Liver (tissue), 9 donors: ENCODE results near the gene TMEM217. TPM values are rescaled to one million over a fixed set of nuclear protein-coding genes. Genes with fewer than 3 reads are reported as not detected.

ENCODE experiments used
- DNase-seq: peaks from one replicate; pipeline ENCODE4 v3.0.0-alpha.2; 2017; ENCODE audit warnings: low spot score
- H3K27ac ChIP-seq, 2 donors: one replicate each; pipeline ENCODE4 v1.7.0; 2013; ENCODE audit warnings: inconsistent platforms in 2 of 2, low read length in 2 of 2, control low read depth in 1 of 2, low read depth in 1 of 2, mild to moderate bottlenecking in 1 of 2
- H3K27me3 ChIP-seq, 4 donors: one replicate each; pipeline versions ENCODE4 v1.6.1 to v1.7.0; 2013; ENCODE audit warnings: low read length in 3 of 4, inconsistent platforms in 1 of 4, mild to moderate bottlenecking in 1 of 4, moderate library complexity in 1 of 4; ENCODE audit not compliant: control insufficient read depth in 4 of 4, insufficient read depth in 4 of 4
- H3K36me3 ChIP-seq, 4 donors: one replicate each; pipeline versions ENCODE4 v1.6.1 to v1.7.0; 2013; ENCODE audit warnings: low read length in 3 of 4, mild to moderate bottlenecking in 3 of 4, low read depth in 1 of 4, moderate library complexity in 1 of 4; ENCODE audit not compliant: control insufficient read depth in 4 of 4, insufficient read depth in 3 of 4
- H3K4me1 ChIP-seq, 4 donors: one replicate each; pipeline versions ENCODE4 v1.6.1 to v1.7.0; 2013; ENCODE audit warnings: low read length in 3 of 4, mild to moderate bottlenecking in 3 of 4, moderate library complexity in 1 of 4; ENCODE audit not compliant: control insufficient read depth in 4 of 4, insufficient read depth in 4 of 4
- H3K4me3 ChIP-seq, 3 donors: one replicate each; pipeline versions ENCODE4 v1.6.1 to v1.7.0; 2013; ENCODE audit warnings: low read length in 3 of 3, control low read depth in 1 of 3, low read depth in 1 of 3, mild to moderate bottlenecking in 1 of 3
- H3K9ac ChIP-seq, 2 donors: one replicate each; pipeline ENCODE4 v1.7.0; 2013; ENCODE audit warnings: low read length in 2 of 2, mild to moderate bottlenecking in 2 of 2, moderate library complexity in 2 of 2, control low read depth in 1 of 2, low read depth in 1 of 2
- H3K9me3 ChIP-seq, 4 donors: one replicate each; pipeline versions ENCODE4 v1.6.1 to v1.7.0; 2013; ENCODE audit warnings: low read length in 3 of 4; ENCODE audit not compliant: control insufficient read depth in 4 of 4
- CTCF ChIP-seq: fragments of 150-350 bp; IDR thresholded peaks from 2 replicates; pipeline ENCODE4 v1.5.1; 2017; ENCODE audit warnings: improper control_type of control experiment, low read depth, low read length; ENCODE audit not compliant: missing input control
- EGR1 ChIP-seq, 2 donors: IDR thresholded peaks; 2 replicates each; pipeline ENCODE4 v1.6.1; 2016 to 2018; ENCODE audit warnings: antibody characterized with exemption in 2 of 2, low read depth in 2 of 2
- FOXA1 ChIP-seq: IDR thresholded peaks from 2 replicates; pipeline ENCODE4 v1.6.1; 2016; ENCODE audit warnings: antibody characterized with exemption
- FOXA2 ChIP-seq: IDR thresholded peaks from 2 replicates; pipeline ENCODE4 v1.6.1; 2016; ENCODE audit warnings: antibody characterized with exemption
- HNF4G ChIP-seq: IDR thresholded peaks from 2 replicates; pipeline ENCODE4 v1.6.1; 2016; ENCODE audit warnings: antibody characterized with exemption
- JUND ChIP-seq, 2 donors: IDR thresholded peaks; 2 replicates each; pipeline ENCODE4 v1.6.1; 2016; ENCODE audit warnings: antibody characterized with exemption in 2 of 2
- MAX ChIP-seq: IDR thresholded peaks from 2 replicates; pipeline ENCODE4 v1.6.1; 2016; ENCODE audit warnings: antibody characterized with exemption
- NR2F2 ChIP-seq: IDR thresholded peaks from 2 replicates; pipeline ENCODE4 v1.6.1; 2016; ENCODE audit warnings: antibody characterized with exemption
- RAD21 ChIP-seq, 2 donors: IDR thresholded peaks; 2 replicates each; pipeline ENCODE4 v1.6.1; 2016; ENCODE audit warnings: antibody characterized with exemption in 2 of 2, mild to moderate bottlenecking in 2 of 2
- REST ChIP-seq: IDR thresholded peaks from 2 replicates; pipeline ENCODE4 v1.6.1; 2016; ENCODE audit warnings: antibody characterized with exemption, mild to moderate bottlenecking
- ZBTB33 ChIP-seq: IDR thresholded peaks from 2 replicates; pipeline ENCODE4 v1.6.1; 2016; ENCODE audit warnings: antibody characterized with exemption
- WGBS: extraction: QIAGEN DNeasy Blood & Tissue Kit; methylation state at CpG from one replicate; pipeline ENCODE4 v1.1.7; 2013; 5-methylcytosine and 5-hydroxymethylcytosine counted together
- polyA plus RNA-seq, 2 donors: library from polyadenylated mRNA; stranded (reverse) in 1 of 2; unstranded in 1 of 2; fragments of 200-250 nt in 1 of 2; fragments of >200 nt in 1 of 2; fragmentation: Nextera tagmentation in 1 of 2; extraction: Ambion mirVana in 1 of 2; gene quantifications; one replicate each; pipeline versions ENCODE4 v1.2.1 to v1.2.3, GENCODE V29; 2013 to 2015
- total RNA-seq, 2 donors: library from RNA; depleted of rRNA; stranded (reverse); fragments of >200 nt; gene quantifications; one replicate each; pipeline ENCODE4 v1.2.3, GENCODE V29; 2014
- donor health status: healthy.
- donor health status: healthy.
- donor health status: healthy.
- donor health status: healthy.
- donor health status: healthy.

The TMEM217 gene
- total and polyA plus RNA-seq, 4 donors, result 0.39 to 3.2 (median 0.62) TPM

- TF ChIP-seq CTCF, result peak; percentile 99
- peak; percentile 19 to 45 for TF ChIP-seq JUND (IDR thresholded peaks at IDR 0.05)
Observed at GRCh38 chr6:37171970-37172812, 85.8 kb downstream of the TMEM217 start (continued).

GRCh38 chr6:37171201-37171969 lies 86.6 kb downstream of the TMEM217 start:
- Histone ChIP-seq H3K9me3 (no peaks in the 10 kb centered on the region), H3K9ac (peak overlapping the region; percentile 85 to 89), H3K27ac (peak overlapping the region; percentile 87 to 93), H3K36me3 (peaks cover 18 to 31% (median 26%) of the 10 kb centered on the region in 4 donors), H3K4me3 (peak overlapping the region; percentile 84 to 97 (median 94)), H3K27me3 (no peaks in the 10 kb centered on the region), H3K4me1 (peaks cover 3 to 17% (median 6%) of the 10 kb centered on the region in 4 donors)
- 2% methylated on average over 45 of the region's 45 CpGs for WGBS
- peak; percentile 69 for DNase-seq
- peak in 1 of 2 donors; percentile 22 for TF ChIP-seq RAD21 (IDR thresholded peaks at IDR 0.05)
- no peak for TF ChIP-seq HNF4G
- TF ChIP-seq CTCF, result no peak

GRCh38 chr6:37170273-37171200 lies 87.4 kb downstream of the TMEM217 start:
- no peaks in the 10 kb centered on the region for H3K27me3 ChIP-seq
- H3K27ac ChIP-seq, result peak overlapping the region; percentile 87 to 93
- H3K4me3 ChIP-seq, result peak overlapping the region; percentile 84 to 97 (median 94)
- peak; percentile 66 for DNase-seq
- WGBS, result under 1% methylated on average over 92 of the region's 92 CpGs
- peak overlapping the region; percentile 85 to 89 for H3K9ac ChIP-seq
- H3K4me1 ChIP-seq, result peaks cover 3 to 17% (median 6%) of the 10 kb centered on the region in 4 donors
- no peaks in the 10 kb centered on the region for H3K9me3 ChIP-seq
- H3K36me3 ChIP-seq, result peaks cover 18 to 31% (median 25%) of the 10 kb centered on the region in 4 donors
- TF ChIP-seq RAD21 (IDR thresholded peaks at IDR 0.05), result no peak
- TF ChIP-seq JUND (IDR thresholded peaks at IDR 0.05), result no peak
- TF ChIP-seq ZBTB33, result no peak
- no peak for TF ChIP-seq NR2F2
- TF ChIP-seq EGR1 (IDR thresholded peaks at IDR 0.05; ENCODE audit: low read depth in 2 of 2), result no peak
- no peak for TF ChIP-seq FOXA1
- TF ChIP-seq CTCF, result no peak
- TF ChIP-seq HNF4G, result no peak
- no peak for TF ChIP-seq REST
- no peak for TF ChIP-seq FOXA2
- TF ChIP-seq MAX, result no peak
